Mesenteric fat pad (tissue), 1 donor: ENCODE results near the gene HIC1. TPM values are rescaled to one million over a fixed set of nuclear protein-coding genes. Genes with fewer than 3 reads are reported as not detected.
A peak's percentile ranks its signal among the peaks of the same experiment; 100 is the strongest.

ENCODE experiments used
- DNase-seq: peaks from one replicate; pipeline ENCODE4 v3.0.0-alpha.2; 2020; ENCODE audit warnings: low spot score
- total RNA-seq: library from RNA; stranded (reverse); fragmentation: NEBNext Ultra II Directional; extraction: Animal tissue kit (Norgen Biotek cat#: 25700); gene quantifications from one replicate; pipeline ENCODE4 v1.2.1, GENCODE V29; 2021
- donor health status: DM: yes; HTN: yes; CAD: no.

The HIC1 gene
- total RNA-seq, 1 donor from 2014 or later: 34.4 TPM

- no peak for DNase-seq
Measured at GRCh38 chr17:2024572-2025219, 30.2 kb upstream of the HIC1 start.

- DNase-seq: no peak
Measured at GRCh38 chr17:2025220-2025621, 29.7 kb upstream of the HIC1 start, which contains the start of gene RTN4RL1. Gene RTN4RL1, minus strand, starts transcription at chr17:2025334. Its CDS starts 469 bp downstream, at chr17:2024865.

- no peak for DNase-seq
Measured at GRCh38 chr17:2025622-2026309, 29.1 kb upstream of the HIC1 start.

GRCh38 chr17:2027528-2028233, 27.2 kb upstream of the HIC1 start:
- DNase-seq: no peak

- no peak for DNase-seq
Measured at GRCh38 chr17:2028234-2028614, 26.7 kb upstream of the HIC1 start.

- no peak for DNase-seq
Measured at GRCh38 chr17:2028737-2029136, 26.2 kb upstream of the HIC1 start.

GRCh38 chr17:2029911-2030778, 24.8 kb upstream of the HIC1 start, which contains the start of gene DPH1:
Gene DPH1, plus strand, starts transcription at chr17:2030153. Its CDS starts 17 bp downstream, at chr17:2030170.
- peak; percentile 94 for DNase-seq

- DNase-seq: no peak
Measured at GRCh38 chr17:2030779-2031163, 24.1 kb upstream of the HIC1 start.

- no peak for DNase-seq
Measured at GRCh38 chr17:2033153-2033552, 21.8 kb upstream of the HIC1 start.

GRCh38 chr17:2034157-2034556, 20.7 kb upstream of the HIC1 start:
- no peak for DNase-seq

GRCh38 chr17:2034806-2035540, 19.9 kb upstream of the HIC1 start:
- no peak for DNase-seq

GRCh38 chr17:2035541-2036488, 19.1 kb upstream of the HIC1 start:
- DNase-seq: no peak

- no peak for DNase-seq
Measured at GRCh38 chr17:2037155-2037554, 17.7 kb upstream of the HIC1 start.

GRCh38 chr17:2040219-2040827, 14.6 kb upstream of the HIC1 start:
- DNase-seq: no peak

GRCh38 chr17:2040942-2041560, 13.9 kb upstream of the HIC1 start:
- DNase-seq: no peak

GRCh38 chr17:2041561-2042389, 13.1 kb upstream of the HIC1 start, which contains the start of gene OVCA2:
Gene OVCA2, plus strand, starts transcription at chr17:2042022. Its CDS starts 26 bp downstream, at chr17:2042048.
- peak; percentile 99 for DNase-seq

- DNase-seq: no peak
Measured at GRCh38 chr17:2042390-2042847, 12.5 kb upstream of the HIC1 start.
